Body of pancreas (tissue), 4 donors: ENCODE data around the gene HRH3. TPM values are rescaled to one million over a fixed set of nuclear protein-coding genes. Genes with fewer than 3 reads are reported as not detected.
A peak's percentile ranks its signal among the peaks of the same experiment; 100 is the strongest.

ENCODE experiments used
- ATAC-seq: fragments of 150-250 bp; one replicate; pipeline ENCODE4 v1.9.1; 2016
- DNase-seq, 4 donors: peaks; one replicate each; pipeline ENCODE4 v3.0.0-alpha.2; 2019
- H3K27ac ChIP-seq, 4 donors: fragments of 200-600 bp; sonication (generic); 1 replicate in 3 of 4; 2 replicates in 1 of 4; pipeline versions ENCODE4 v1.5.1 to v1.6.1; 2016 to 2019; ENCODE audit warnings: mild to moderate bottlenecking in 1 of 4, mixed read lengths in 1 of 4, moderate library complexity in 1 of 4
- H3K27me3 ChIP-seq, 2 donors: fragments of 200-600 bp; sonication (generic); one replicate each; pipeline ENCODE4 v1.6.0; 2016; ENCODE audit warnings: mild to moderate bottlenecking in 1 of 2
- H3K36me3 ChIP-seq, 2 donors: fragments of 200-600 bp; sonication (generic); replicated peaks in 1 of 2; 2 replicates each; pipeline ENCODE4 v1.5.1; 2016; ENCODE audit warnings: low read depth in 2 of 2; ENCODE audit not compliant: insufficient read depth in 1 of 2
- H3K4me1 ChIP-seq: fragments of 200-600 bp; sonication (generic); one replicate; pipeline ENCODE4 v1.6.0; 2016
- H3K4me3 ChIP-seq, 2 donors: fragments of 200-600 bp; sonication (generic); 1 replicate in 1 of 2; 2 replicates in 1 of 2; pipeline ENCODE4 v1.5.1; 2016 to 2019
- H3K9me3 ChIP-seq, 3 donors: fragments of 200-600 bp; sonication (generic); 1 replicate in 2 of 3; 2 replicates in 1 of 3; pipeline ENCODE4 v1.5.1; 2016
- CTCF ChIP-seq, 7 experiments: fragments of 450-650 bp in 4 of 7; fragments of 200-600 bp in 3 of 7; sonication (generic) in 3 of 7; IDR thresholded peaks; one replicate each; pipeline ENCODE4 v1.5.1; 2016 to 2019; ENCODE audit warnings: antibody characterized with exemption in 7 of 7
- POLR2A ChIP-seq, 3 donors: fragments of 450-650 bp; IDR thresholded peaks; one replicate each; pipeline ENCODE4 v1.6.1; 2016; ENCODE audit warnings: antibody characterized with exemption in 3 of 3, mild to moderate bottlenecking in 2 of 3
- WGBS, 2 donors: methylation state at CpG; one replicate each; pipeline ENCODE4 v1.1.5; 2017; 5-methylcytosine and 5-hydroxymethylcytosine counted together
- intact Hi-C: fragments of 100-400 bp; cut with DNase I; formaldehyde crosslinking; loops from one replicate; pipeline ENCODE4 v1.15.1; 2023
- total RNA-seq, 2 donors: library from RNA; depleted of rRNA; stranded (reverse); fragments of >200 nt; gene quantifications; one replicate each; pipeline ENCODE4 v1.1.0, GENCODE V29; 2016

HRH3 gene
- total RNA-seq, 2 donors from 2014 or later = 0.33 TPM; not detected in 1

GRCh38 chr20:62183426-62184142, 36.5 kb downstream of the HRH3 start:
- no peak for DNase-seq
- no peaks in the 10 kb centered on the region for H3K36me3 ChIP-seq
- intact Hi-C loops = no loop called here
- TF ChIP-seq CTCF (IDR thresholded peaks at IDR 0.05) = no peak
- TF ChIP-seq POLR2A (IDR thresholded peaks at IDR 0.05) = no peak
- peak overlapping the region; percentile 76 to 94 (median 88) for H3K27ac ChIP-seq
- H3K27me3 ChIP-seq = no peaks in the 10 kb centered on the region
- H3K4me1 ChIP-seq = peaks cover 25% of the 10 kb centered on the region
- no peaks in the 10 kb centered on the region for H3K9me3 ChIP-seq
- H3K4me3 ChIP-seq = peak overlapping the region; percentile 82 to 94
- 22 to 26% methylated on average over 24 to 25 of the region's 25 CpGs for WGBS, 2 donors
- no peak for ATAC-seq

- peak; percentile 72 to 92 (median 88) for TF ChIP-seq POLR2A (IDR thresholded peaks at IDR 0.05)
- TF ChIP-seq CTCF (IDR thresholded peaks at IDR 0.05) = peak in 4 of 7 experiments; percentile 17 to 28 (median 25)
- peak within 1 kb of the TSS; percentile 82 to 94 for H3K4me3 ChIP-seq
- no peaks in the 10 kb centered on the region for H3K9me3 ChIP-seq
- no peaks in the 10 kb centered on the region for H3K36me3 ChIP-seq
- peak; percentile 98 for ATAC-seq
- H3K4me1 ChIP-seq = peaks cover 25% of the 10 kb centered on the region
- H3K27me3 ChIP-seq = no peaks in the 10 kb centered on the region
- 1 to 4% methylated on average over 2 to 96 of the region's 96 CpGs for WGBS, 2 donors
- peak within 1 kb of the TSS; percentile 76 to 94 (median 88) for H3K27ac ChIP-seq
- peak; percentile 94 to 96 (median 96) for DNase-seq
- intact Hi-C loops = no loop called here
Measured at GRCh38 chr20:62182469-62183425, 37.3 kb downstream of the HRH3 start, which contains the start of gene MTG2. TSS of gene MTG2 (plus strand) at chr20:62183028. CDS start at chr20:62193421, 10,393 bp downstream.

GRCh38 chr20:62181808-62182207, 38.3 kb downstream of the HRH3 start:
- peaks cover 22% of the 10 kb centered on the region for H3K4me1 ChIP-seq
- TF ChIP-seq CTCF (IDR thresholded peaks at IDR 0.05) = no peak
- no peaks in the 10 kb centered on the region for H3K27me3 ChIP-seq
- WGBS, 2 donors = 94% methylated on average over 2 of the region's 2 CpGs
- no peaks in the 10 kb centered on the region for H3K9me3 ChIP-seq
- H3K4me3 ChIP-seq = no peak overlapping the region
- DNase-seq = no peak
- H3K36me3 ChIP-seq = no peaks in the 10 kb centered on the region
- intact Hi-C loops = no loop called here
- H3K27ac ChIP-seq = peak overlapping the region in 2 of 4 donors; percentile 93 to 94
- no peak for ATAC-seq

- Histone ChIP-seq H3K27ac (no peak overlapping the region), H3K27me3 (no peaks in the 10 kb centered on the region), H3K36me3 (peaks cover 0 to 7% of the 10 kb centered on the region in 2 donors), H3K4me3 (no peak overlapping the region), H3K4me1 (peaks cover 17% of the 10 kb centered on the region), H3K9me3 (no peaks in the 10 kb centered on the region)
- 93 to 100% methylated on average over 2 to 14 of the region's 14 CpGs for WGBS, 2 donors
- ATAC-seq (no peak), DNase-seq (no peak)
- intact Hi-C loops = no loop called here
- TF ChIP-seq POLR2A (IDR thresholded peaks at IDR 0.05) (no peak), CTCF (IDR thresholded peaks at IDR 0.05) (no peak)
Measured at GRCh38 chr20:62179162-62179504, 40.9 kb downstream of the HRH3 start.
